B cell (primary cell): ENCODE data around the gene ST6GALNAC3. TPM values are rescaled to one million over a fixed set of nuclear protein-coding genes. Genes with fewer than 3 reads are reported as not detected.
A peak's percentile ranks its signal among the peaks of the same experiment; 100 is the strongest.

Experiments used
- ATAC-seq: fragments of 200-7000 bp; cut with Tn5 transposase; one replicate; pipeline ENCODE4 v1.10.0; 2021; ENCODE audit warnings: low read depth, mild to moderate bottlenecking, moderate number of reproducible peaks, moderate library complexity
- CTCF ChIA-PET: fragments of 350-600 bp; sonication (Branson Sonifier 250); formaldehyde crosslinking; loops from one replicate; lab custom pipeline; 2021; ENCODE audit warnings: antibody characterized with exemption, inconsistent platforms; lab: Charles Lee
- POLR2A ChIA-PET: fragments of 350-600 bp; sonication (Branson Sonifier 250); formaldehyde crosslinking; loops from one replicate; lab custom pipeline; 2021; ENCODE audit warnings: antibody characterized with exemption; lab: Charles Lee
- DNase-seq: peaks from one replicate; pipeline ENCODE4 v3.0.0; 2013
- H2AFZ ChIP-seq: 2 replicates; pipeline ENCODE4 v1.6.1; 2012; ENCODE audit warnings: mild to moderate bottlenecking, low read depth, low read length; ENCODE audit not compliant: insufficient read depth, poor library complexity, severe bottlenecking
- H3K27ac ChIP-seq, 2 donors: 1 replicate in 1 of 2; 2 replicates in 1 of 2; pipeline ENCODE4 v1.5.1; 2012 to 2013; ENCODE audit warnings: low read length in 2 of 2, mild to moderate bottlenecking in 2 of 2, moderate library complexity in 1 of 2
- H3K27me3 ChIP-seq, 4 experiments: fragments of 200-600 bp in 1 of 4; sonication (generic) in 1 of 4; replicated peaks in 1 of 4; 1 replicate in 2 of 4; 2 replicates in 2 of 4; pipeline versions ENCODE4 v1.6.1 to v1.7.0; 2013 to 2016; ENCODE audit warnings: low read length in 3 of 4, mild to moderate bottlenecking in 2 of 4, mixed read lengths in 1 of 4, moderate library complexity in 1 of 4; ENCODE audit not compliant: insufficient read depth in 4 of 4, control insufficient read depth in 3 of 4; ENCODE audit errors: control extremely low read depth in 1 of 4
- H3K36me3 ChIP-seq, 2 experiments: replicated peaks in 1 of 2; 1 replicate in 1 of 2; 2 replicates in 1 of 2; pipeline versions ENCODE4 v1.6.1 to v1.7.1; 2013; ENCODE audit warnings: low read length in 1 of 2; ENCODE audit not compliant: insufficient read depth in 2 of 2, control insufficient read depth in 1 of 2; ENCODE audit errors: control extremely low read depth in 1 of 2, extremely low read depth in 1 of 2
- H3K4me1 ChIP-seq, 2 donors: fragments of 200-600 bp in 1 of 2; sonication (generic) in 1 of 2; 1 replicate in 1 of 2; 2 replicates in 1 of 2; pipeline versions ENCODE4 v1.5.1 to v1.6.1; 2013 to 2017; ENCODE audit warnings: low read length in 2 of 2; ENCODE audit not compliant: control insufficient read depth in 2 of 2, insufficient read depth in 2 of 2
- H3K4me2 ChIP-seq: replicated peaks from 2 replicates; pipeline ENCODE3; 2012; ENCODE audit warnings: mild to moderate bottlenecking, low read depth, low read length; ENCODE audit not compliant: poor library complexity, severe bottlenecking
- H3K4me3 ChIP-seq, 5 experiments: fragments of 200-600 bp in 1 of 5; sonication (generic) in 1 of 5; 1 replicate in 3 of 5; 2 replicates in 2 of 5; pipeline versions ENCODE4 v1.5.1 to v1.7.0; 2011 to 2016; ENCODE audit warnings: low read length in 4 of 5, mild to moderate bottlenecking in 4 of 5, low read depth in 2 of 5, control low read depth in 1 of 5, moderate library complexity in 1 of 5; ENCODE audit not compliant: insufficient read depth in 1 of 5; ENCODE audit errors: control extremely low read depth in 1 of 5, extremely low read depth in 1 of 5
- H3K79me2 ChIP-seq: fragments of 200-600 bp; sonication (generic); one replicate; pipeline ENCODE4 v1.6.0; 2016; ENCODE audit warnings: low read length; ENCODE audit not compliant: control insufficient read depth, insufficient read depth
- H3K9ac ChIP-seq: fragments of 200-600 bp; sonication (generic); 2 replicates; pipeline ENCODE4 v1.6.1; 2017; ENCODE audit warnings: mild to moderate bottlenecking, low read length, moderate library complexity
- H3K9me3 ChIP-seq, 3 donors: one replicate each; pipeline versions ENCODE4 v1.6.1 to v1.7.1; 2013; ENCODE audit warnings: low read length in 2 of 3; ENCODE audit not compliant: control insufficient read depth in 2 of 3, insufficient read depth in 1 of 3; ENCODE audit errors: control extremely low read depth in 1 of 3
- H4K20me1 ChIP-seq: 2 replicates; pipeline ENCODE4 v1.6.0; 2012; ENCODE audit warnings: mild to moderate bottlenecking, low read length; ENCODE audit not compliant: insufficient read depth, control insufficient read depth, poor library complexity, severe bottlenecking
- H3K27ac Mint-ChIP-seq: one replicate; pipeline ENCODE4 v1.8.0; 2021; ENCODE audit warnings: mixed read lengths
- H3K27me3 Mint-ChIP-seq: one replicate; pipeline ENCODE4 v1.8.0; 2021; ENCODE audit warnings: mixed read lengths
- H3K4me1 Mint-ChIP-seq: one replicate; pipeline ENCODE4 v1.8.0; 2021; ENCODE audit warnings: mixed read lengths
- H3K4me3 Mint-ChIP-seq: one replicate; pipeline ENCODE4 v1.8.0; 2021; ENCODE audit warnings: mixed read lengths
- H3K9me3 Mint-ChIP-seq: one replicate; pipeline ENCODE4 v1.8.0; 2022; ENCODE audit warnings: mixed read lengths; ENCODE audit not compliant: insufficient read depth
- CTCF ChIP-seq: fragments of 200-600 bp; IDR thresholded peaks from one replicate; pipeline ENCODE4 v1.8.0; 2022; ENCODE audit warnings: antibody characterized with exemption, mild to moderate bottlenecking
- EZH2 ChIP-seq: IDR thresholded peaks from 2 replicates; pipeline ENCODE4 v1.6.1; 2012; ENCODE audit warnings: borderline replicate concordance, low read depth, mild to moderate bottlenecking, moderate library complexity, low read length; ENCODE audit not compliant: insufficient read depth, poor library complexity, severe bottlenecking
- whole genome bisulfite sequencing: methylation state at CpG from one replicate; pipeline ENCODE4 v1.1.5; 2013; ENCODE audit warnings: missing lambda C conversion rate; ENCODE audit not compliant: insufficient coverage; 5-methylcytosine and 5-hydroxymethylcytosine counted together
- intact Hi-C: fragments of 100-400 bp; cut with micrococcal nuclease; formaldehyde crosslinking; loops from one replicate; pipeline ENCODE4 v1.10.0; 2022
- polyA plus RNA-seq: library from polyadenylated mRNA; depleted of rRNA; stranded (reverse); fragments of >200 nt; gene quantifications from 2 replicates; pipeline ENCODE4 v1.2.3, GENCODE V29; 2012
- total RNA-seq, 2 donors: library from RNA; stranded (reverse); fragments of 120-200 nt in 1 of 2; gene quantifications; 1 replicate in 1 of 2; 2 replicates in 1 of 2; pipeline versions ENCODE4 v1.2.3 to v1.2.4, GENCODE V29; 2013 to 2022

Gene ST6GALNAC3
- total and polyA plus RNA-seq, 2 donors (not counting 1 experiment from before 2014, with no cell fraction given), result 3.0 to 17.3 TPM

GRCh38 chr1:76231320-76231719 is 156.8 kb downstream of the ST6GALNAC3 start:
- no peak overlapping the region for H3K4me3 Mint-ChIP-seq
- no peaks in the 10 kb centered on the region for H3K9me3 ChIP-seq
- H3K4me2 ChIP-seq, result peak overlapping the region; percentile 23
- no peaks in the 10 kb centered on the region for H3K27me3 ChIP-seq
- peaks cover 6% of the 10 kb centered on the region for H3K79me2 ChIP-seq
- no peak overlapping the region for H3K4me3 ChIP-seq
- no CpG with 5 or more reads among the region's 4 CpGs for WGBS
- intact Hi-C loops, result no loop called here
- peaks cover 10 to 23% of the 10 kb centered on the region in 2 donors for H3K4me1 ChIP-seq
- DNase-seq (no peak), ATAC-seq (no peak)
- no peaks in the 10 kb centered on the region for H3K36me3 ChIP-seq
- H2AFZ ChIP-seq, result no peak overlapping the region
- ChIA-PET CTCF (no interaction called here), POLR2A (no interaction called here)
- H3K4me1 Mint-ChIP-seq, result peaks cover 28% of the 10 kb centered on the region
- H3K27me3 Mint-ChIP-seq, result no peaks in the 10 kb centered on the region
- no peak overlapping the region for H3K27ac Mint-ChIP-seq
- no peak overlapping the region for H3K27ac ChIP-seq
- H4K20me1 ChIP-seq, result no peaks in the 10 kb centered on the region
- no peaks in the 10 kb centered on the region for H3K9me3 Mint-ChIP-seq
- no peak overlapping the region for H3K9ac ChIP-seq
- TF ChIP-seq CTCF (no peak), EZH2 (no peak)

GRCh38 chr1:76232666-76233065 is 158.1 kb downstream of the ST6GALNAC3 start:
- H3K27ac Mint-ChIP-seq, result no peak overlapping the region
- CTCF ChIA-PET, result no interaction called here
- H4K20me1 ChIP-seq, result no peaks in the 10 kb centered on the region
- 89% methylated on average over 4 of the region's 4 CpGs for WGBS
- POLR2A ChIA-PET, result no interaction called here
- no peaks in the 10 kb centered on the region for H3K36me3 ChIP-seq
- H3K4me3 ChIP-seq, result no peak overlapping the region
- intact Hi-C loops, result no loop called here
- no peak overlapping the region for H3K27ac ChIP-seq
- ATAC-seq (no peak), DNase-seq (no peak)
- H3K4me1 Mint-ChIP-seq, result peaks cover 23% of the 10 kb centered on the region
- H3K27me3 Mint-ChIP-seq, result no peaks in the 10 kb centered on the region
- H3K4me2 ChIP-seq, result no peak overlapping the region
- H3K9me3 ChIP-seq, result no peaks in the 10 kb centered on the region
- H2AFZ ChIP-seq, result no peak overlapping the region
- peaks cover 6% of the 10 kb centered on the region for H3K79me2 ChIP-seq
- H3K9me3 Mint-ChIP-seq, result no peaks in the 10 kb centered on the region
- H3K27me3 ChIP-seq, result no peaks in the 10 kb centered on the region
- no peak overlapping the region for H3K4me3 Mint-ChIP-seq
- TF ChIP-seq CTCF (no peak), EZH2 (no peak)
- H3K4me1 ChIP-seq, result peaks cover 10 to 21% of the 10 kb centered on the region in 2 donors
- H3K9ac ChIP-seq, result no peak overlapping the region
